Motor neuron (in vitro differentiated cells): ENCODE results near the gene CAMK2D. TPM values are rescaled to one million over a fixed set of nuclear protein-coding genes. Genes with fewer than 3 reads are reported as not detected.

Experiments used
- ATAC-seq, 8 experiments: fragments of 200-7000 bp; cut with Tn5 transposase; replicated peaks in 6 of 8; 2 replicates each; pipeline ENCODE4 v1.8.0; 2021; ENCODE audit warnings: mild to moderate bottlenecking in 8 of 8, moderate library complexity in 8 of 8
- H3K27ac ChIP-seq, 2 donors: fragments of 250-450 bp; sonication (Bioruptor Pico); 2 replicates each; pipeline ENCODE4 v1.9.0; 2021; ENCODE audit warnings: antibody characterized with exemption in 2 of 2, mild to moderate bottlenecking in 2 of 2, moderate library complexity in 1 of 2
- H3K4me1 ChIP-seq, 2 donors: fragments of 250-450 bp; sonication (Bioruptor Pico); replicated peaks in 1 of 2; 2 replicates each; pipeline ENCODE4 v1.6.1; 2021; ENCODE audit warnings: antibody characterized with exemption in 2 of 2, mild to moderate bottlenecking in 2 of 2, moderate library complexity in 1 of 2
- H3K4me3 ChIP-seq, 5 donors: fragments of 250-450 bp; sonication (Bioruptor Pico); 2 replicates each; pipeline ENCODE4 v1.9.0; 2021; ENCODE audit warnings: antibody characterized with exemption in 5 of 5, mild to moderate bottlenecking in 5 of 5, moderate library complexity in 4 of 5
- WGBS, 10 experiments: fragments of 450-650 bp; shearing (Covaris generic); methylation state at CpG; one replicate each; pipeline ENCODE4 v1.0.0; 2022; 5-methylcytosine and 5-hydroxymethylcytosine counted together
- in situ Hi-C, 9 experiments: fragments of 400-800 bp; cut with MboI; loops; one replicate each; pipeline ENCODE4 v1.15.0; 2021; ENCODE audit warnings: low sequenced_read_pairs in 9 of 9, low pct_unique_long_range_greater_than_20kb in 2 of 9; ENCODE audit not compliant: unreplicated experiment in 9 of 9
- total RNA-seq, 8 experiments: library from RNA; unstranded; fragments of 300-600 nt; gene quantifications; 2 replicates each; pipeline versions ENCODE4 v1.2.3 to v1.2.4, GENCODE V29; 2022

CAMK2D gene
- total RNA-seq, 8 experiments from 2014 or later = 14.5 to 77.2 (median 33.5) TPM

DNA sequence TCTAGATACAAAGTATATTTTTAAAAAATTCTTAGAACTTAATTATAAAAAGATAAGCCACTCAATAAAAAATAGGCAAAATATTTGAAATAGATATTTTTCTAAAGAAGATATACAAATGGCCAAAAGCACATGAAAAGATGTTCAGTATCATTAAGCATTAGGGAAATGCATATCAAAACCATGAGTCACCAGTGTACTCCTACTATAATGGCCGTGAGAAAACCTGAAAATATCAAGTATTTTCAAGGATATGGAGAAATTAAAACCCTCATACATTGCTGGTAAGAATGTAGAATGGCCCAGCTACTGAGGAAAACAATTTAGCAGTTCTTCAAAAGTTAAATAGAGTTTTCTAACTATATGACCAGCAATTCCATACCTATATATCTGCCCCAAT, 337.9 kb downstream of the CAMK2D start:
- 42 to 100% (median 94%) methylated on average over 1 of the region's 1 CpG; no CpG with 5 or more reads in 4 of the 10 experiments for WGBS, 10 experiments
- Histone ChIP-seq H3K27ac (no peak overlapping the region), H3K4me3 (no peak overlapping the region), H3K4me1 (no peaks in the 10 kb centered on the region)
- no peak for ATAC-seq
- in situ Hi-C loops = no loop called here

DNA sequence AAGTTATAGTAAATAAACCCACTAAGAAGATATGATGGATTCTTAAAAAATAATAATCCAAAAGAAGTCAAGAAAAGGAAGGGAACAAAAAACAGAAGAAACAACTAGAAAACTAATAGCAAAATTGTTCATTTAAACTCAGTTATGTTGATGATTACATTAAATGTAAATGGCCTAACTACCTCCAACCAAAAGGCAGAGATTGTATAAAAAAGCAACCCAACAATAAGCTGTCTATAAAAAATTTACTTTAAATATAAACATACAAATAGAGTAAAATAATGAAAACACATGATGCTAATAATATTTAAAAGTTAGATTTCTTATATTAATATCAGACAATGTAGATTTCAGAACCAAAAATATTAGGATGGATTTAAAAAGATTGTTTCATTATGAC, 340.6 kb downstream of the CAMK2D start:
- in situ Hi-C loops = no loop called here
- H3K27ac ChIP-seq = no peak overlapping the region
- H3K4me1 ChIP-seq = no peaks in the 10 kb centered on the region
- ATAC-seq = no peak
- no peak overlapping the region for H3K4me3 ChIP-seq

DNA sequence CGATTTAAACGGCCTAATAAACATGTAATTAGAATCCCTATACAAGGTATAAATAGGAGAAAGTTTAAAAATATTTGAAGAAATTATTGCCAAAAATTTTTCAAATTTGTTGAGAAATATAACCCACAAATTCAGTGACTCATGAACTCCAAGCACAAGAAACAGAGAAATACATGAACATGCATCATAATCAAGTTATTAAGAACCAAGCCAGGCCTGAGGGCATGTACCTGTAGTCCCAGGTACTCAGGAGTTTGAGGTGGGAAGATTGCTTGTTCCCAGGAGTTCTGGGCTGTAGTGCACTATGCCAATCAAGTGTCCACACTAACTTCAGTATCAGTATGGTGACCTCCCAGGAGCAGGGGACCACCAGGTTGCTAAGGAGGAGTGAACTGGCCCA, 341.9 kb downstream of the CAMK2D start:
- no peak overlapping the region for H3K27ac ChIP-seq
- WGBS, 10 experiments = 5 to 100% (median 89%) methylated on average over 2 of the region's 2 CpGs; no CpG with 5 or more reads in 1 of the 10 experiments
- no peaks in the 10 kb centered on the region for H3K4me1 ChIP-seq
- ATAC-seq = no peak
- H3K4me3 ChIP-seq = no peak overlapping the region
- in situ Hi-C loops = no loop called here

DNA sequence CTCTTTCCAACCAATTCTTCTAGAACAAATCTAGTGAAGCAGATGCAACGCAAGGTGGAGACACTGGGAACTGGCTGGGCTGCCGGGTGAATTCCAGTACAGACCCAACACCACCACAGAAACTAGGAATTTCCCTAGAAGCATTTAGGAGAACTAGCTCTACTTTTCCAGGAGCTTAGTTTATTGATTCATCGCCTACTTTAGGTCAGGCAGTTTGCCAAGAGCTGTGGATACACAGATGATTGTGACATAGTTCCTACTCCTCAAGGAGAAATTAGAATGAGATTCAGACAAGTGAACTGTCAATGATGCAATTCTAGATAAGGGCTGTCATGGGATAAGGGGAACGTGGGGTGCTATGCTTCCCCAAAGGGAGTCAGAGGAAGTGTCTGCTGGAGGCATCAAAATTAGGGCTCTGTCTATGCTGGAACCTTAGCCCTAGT, 350.0 kb downstream of the CAMK2D start:
- in situ Hi-C loops = no loop called here
- ATAC-seq = peak in 3 of 8 experiments; percentile 22 to 44 (median 39)
- H3K4me1 ChIP-seq = no peaks in the 10 kb centered on the region
- H3K27ac ChIP-seq = no peak overlapping the region
- no peak overlapping the region for H3K4me3 ChIP-seq
- 20 to 100% (median 84%) methylated on average over 1 to 3 of the region's 4 CpGs; no CpG with 5 or more reads in 3 of the 10 experiments for WGBS, 10 experiments

GRCh38 chr4:113410686-113411085, 350.9 kb downstream of the CAMK2D start:
- in situ Hi-C loops = no loop called here
- Histone ChIP-seq H3K4me1 (no peaks in the 10 kb centered on the region), H3K4me3 (no peak overlapping the region), H3K27ac (no peak overlapping the region)
- ATAC-seq = no peak

GRCh38 chr4:113409181-113409580, 352.4 kb downstream of the CAMK2D start:
- H3K4me1 ChIP-seq = no peaks in the 10 kb centered on the region
- peak in 1 of 8 experiments; percentile 36 for ATAC-seq
- no peak overlapping the region for H3K4me3 ChIP-seq
- in situ Hi-C loops = no loop called here
- 0 to 100% (median 56%) methylated on average over 1 to 2 of the region's 4 CpGs; no CpG with 5 or more reads in 2 of the 10 experiments for WGBS, 10 experiments
- no peak overlapping the region for H3K27ac ChIP-seq

DNA sequence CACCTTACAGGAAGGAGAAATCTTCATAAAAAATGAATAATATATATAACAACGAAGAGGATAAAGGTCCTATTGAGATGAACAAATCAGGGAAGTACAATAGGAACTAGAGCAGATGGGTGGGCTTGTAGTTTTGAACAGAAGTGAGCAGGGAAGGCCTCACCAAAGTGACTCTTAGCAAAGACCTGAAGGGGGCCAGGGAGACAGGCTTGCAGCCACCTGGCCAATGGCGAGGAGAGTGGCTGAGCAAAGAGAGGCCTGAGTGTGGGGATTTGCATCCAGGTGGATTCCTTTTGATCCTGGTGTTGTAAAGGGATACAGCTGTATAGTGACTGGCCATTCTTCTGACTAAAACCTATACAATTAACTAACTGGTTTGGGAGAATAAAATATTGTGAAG, 354.1 kb downstream of the CAMK2D start:
- H3K4me3 ChIP-seq = no peak overlapping the region
- 50 to 93% (median 69%) methylated on average over 1 to 2 of the region's 2 CpGs; no CpG with 5 or more reads in 3 of the 10 experiments for WGBS, 10 experiments
- H3K27ac ChIP-seq = no peak overlapping the region
- in situ Hi-C loops = no loop called here
- no peaks in the 10 kb centered on the region for H3K4me1 ChIP-seq
- ATAC-seq = no peak

- Histone ChIP-seq H3K4me3 (no peak overlapping the region), H3K27ac (no peak overlapping the region), H3K4me1 (no peaks in the 10 kb centered on the region)
- in situ Hi-C loops = no loop called here
- ATAC-seq = no peak
- WGBS, 10 experiments = 65 to 93% (median 88%) methylated on average over 3 to 7 of the region's 7 CpGs; no CpG with 5 or more reads in 1 of the 10 experiments
Observed at GRCh38 chr4:113406723-113407016, 354.9 kb downstream of the CAMK2D start.

DNA sequence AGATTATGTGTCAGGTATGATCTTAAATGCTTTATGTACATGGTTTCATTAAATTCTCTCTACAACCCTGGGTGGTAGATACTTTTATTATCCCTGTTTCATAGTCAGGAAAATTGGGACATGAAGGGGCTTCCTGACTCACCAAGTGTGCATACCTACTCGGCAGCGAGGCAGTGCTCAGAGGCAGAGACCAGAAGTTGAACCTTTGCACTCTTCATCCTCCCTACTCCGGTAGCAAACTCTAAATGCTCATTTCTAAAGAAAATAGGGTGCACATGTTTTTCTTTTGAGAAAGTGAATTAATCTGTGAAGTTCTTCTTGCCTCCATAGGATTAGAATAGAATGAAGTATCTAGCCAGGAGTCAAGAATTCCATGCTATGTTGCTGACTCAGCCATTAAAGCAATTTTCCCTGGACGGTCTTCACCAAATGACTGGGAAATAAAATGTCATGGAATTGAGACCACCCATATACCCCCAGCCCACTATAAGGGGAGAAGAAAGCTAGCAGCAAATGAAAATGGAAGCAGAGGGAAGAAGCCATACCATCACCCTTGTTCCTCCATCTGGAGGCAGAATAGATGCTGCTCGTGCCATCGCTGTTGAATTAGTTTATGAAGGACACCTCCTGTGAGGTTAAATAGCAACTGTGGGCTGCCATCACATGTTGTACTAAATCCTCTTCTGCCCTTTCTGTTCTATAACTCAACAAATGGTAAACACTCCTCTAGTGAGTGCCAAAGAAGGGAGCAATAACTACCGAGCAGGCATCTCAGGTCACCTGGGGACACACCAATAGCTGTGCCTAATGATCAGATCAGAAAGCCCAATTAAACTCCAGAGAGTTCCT, 355.4 kb downstream of the CAMK2D start:
- Histone ChIP-seq H3K4me1 (no peaks in the 10 kb centered on the region), H3K4me3 (no peak overlapping the region), H3K27ac (no peak overlapping the region)
- WGBS, 10 experiments = 77 to 100% (median 90%) methylated on average over 1 to 6 of the region's 7 CpGs
- in situ Hi-C loops = no loop called here
- no peak for ATAC-seq

DNA sequence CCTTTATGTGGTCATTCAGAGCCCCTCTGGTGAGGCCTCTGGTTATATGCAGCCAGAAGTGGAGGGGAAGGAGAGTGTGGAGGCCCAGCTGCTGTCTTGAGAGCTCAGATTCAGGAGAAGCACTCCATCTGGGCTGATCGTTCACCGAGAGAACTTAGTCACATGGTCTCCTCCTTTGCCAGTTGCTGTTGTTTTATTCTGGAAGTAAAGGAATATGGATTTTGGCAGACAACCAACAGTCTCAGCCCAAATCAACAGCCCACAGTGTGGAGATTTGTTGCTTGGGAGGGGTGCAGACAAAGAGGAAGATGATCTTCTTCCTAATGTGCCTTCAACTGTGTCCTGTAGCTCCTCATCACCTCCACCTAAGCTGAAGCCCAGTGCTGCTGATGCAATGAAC, 356.7 kb downstream of the CAMK2D start:
- in situ Hi-C loops = no loop called here
- 14 to 100% (median 100%) methylated on average over 2 of the region's 2 CpGs; no CpG with 5 or more reads in 5 of the 10 experiments for WGBS, 10 experiments
- Histone ChIP-seq H3K4me3 (no peak overlapping the region), H3K27ac (no peak overlapping the region), H3K4me1 (no peaks in the 10 kb centered on the region)
- peak in 3 of 8 experiments; percentile 33 to 73 (median 64) for ATAC-seq

DNA sequence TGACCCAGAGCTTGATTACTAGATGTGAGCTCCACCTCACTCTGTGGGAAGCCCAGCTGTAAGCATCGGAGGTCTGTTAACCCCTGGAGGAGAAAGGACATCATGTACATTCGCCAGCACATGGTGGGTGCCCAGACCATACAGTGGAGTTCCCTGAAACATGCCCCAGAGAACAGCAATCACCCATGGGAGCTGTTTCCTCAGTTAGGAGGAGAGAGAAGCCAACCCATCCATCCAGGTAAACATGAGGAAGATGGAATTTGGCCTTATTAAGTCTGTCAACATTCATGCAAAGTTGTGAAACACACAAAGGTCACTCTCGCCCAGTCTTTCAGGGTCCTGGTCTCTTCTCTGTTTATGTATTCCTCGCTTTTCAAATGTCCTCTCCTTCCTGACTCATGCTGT, 357.4 kb downstream of the CAMK2D start:
- Histone ChIP-seq H3K4me3 (no peak overlapping the region), H3K4me1 (no peaks in the 10 kb centered on the region), H3K27ac (no peak overlapping the region)
- ATAC-seq = no peak
- in situ Hi-C loops = no loop called here
- 65 to 100% (median 95%) methylated on average over 2 to 4 of the region's 4 CpGs; no CpG with 5 or more reads in 3 of the 10 experiments for WGBS, 10 experiments

Other genes with a start within 250 kb of the CAMK2D start
- gene ARSJ, start 217.9 kb upstream of the CAMK2D start, total RNA-seq = 10 to 100 TPM in 1 of 8 experiments, 1 to 10 TPM in 3, under 1 TPM in 4; 0.13 to 23.3 (median 2.0) TPM